CD14-positive monocyte (primary cell): Measurements from ENCODE around the gene SLC47A1. TPM values are rescaled to one million over a fixed set of nuclear protein-coding genes. Genes with fewer than 3 reads are reported as not detected.

Source experiments
- DNase-seq, 3 donors: peaks; one replicate each; pipeline ENCODE4 v3.0.0-alpha.2; 2011 to 2022
- H2AFZ ChIP-seq: 2 replicates; pipeline ENCODE4 v1.6.0; 2012; ENCODE audit warnings: mild to moderate bottlenecking, low read depth, low read length, inconsistent platforms; ENCODE audit not compliant: insufficient read depth, poor library complexity, severe bottlenecking
- H3K27ac ChIP-seq, 2 donors: 1 replicate in 1 of 2; 2 replicates in 1 of 2; pipeline ENCODE4 v1.5.1; 2012 to 2013; ENCODE audit warnings: low read length in 2 of 2, control low read depth in 1 of 2, inconsistent platforms in 1 of 2, low read depth in 1 of 2, mild to moderate bottlenecking in 1 of 2
- H3K27me3 ChIP-seq, 2 donors: one replicate each; pipeline versions ENCODE4 v1.6.0 to v1.6.1; 2011 to 2013; ENCODE audit warnings: low read length in 2 of 2; ENCODE audit not compliant: control insufficient read depth in 2 of 2, insufficient read depth in 2 of 2
- H3K36me3 ChIP-seq, 2 donors: replicated peaks in 1 of 2; 1 replicate in 1 of 2; 2 replicates in 1 of 2; pipeline versions ENCODE4 v1.5.1 to v1.6.1; 2012 to 2013; ENCODE audit warnings: low read length in 2 of 2, control low read depth in 1 of 2, inconsistent platforms in 1 of 2, mild to moderate bottlenecking in 1 of 2; ENCODE audit not compliant: insufficient read depth in 2 of 2, control insufficient read depth in 1 of 2
- H3K4me1 ChIP-seq, 2 donors: 1 replicate in 1 of 2; 2 replicates in 1 of 2; pipeline versions ENCODE4 v1.5.1 to v1.6.1; 2012 to 2013; ENCODE audit warnings: low read length in 2 of 2, control low read depth in 1 of 2, inconsistent platforms in 1 of 2, mild to moderate bottlenecking in 1 of 2, moderate library complexity in 1 of 2; ENCODE audit not compliant: insufficient read depth in 2 of 2, control insufficient read depth in 1 of 2
- H3K4me2 ChIP-seq: replicated peaks from 2 replicates; pipeline ENCODE3; 2012; ENCODE audit warnings: low read length, moderate library complexity, mild to moderate bottlenecking; ENCODE audit not compliant: poor library complexity, severe bottlenecking; ENCODE audit errors: extremely low read depth
- H3K4me3 ChIP-seq, 3 experiments: fragments of 200-600 bp in 1 of 3; sonication (generic) in 1 of 3; replicated peaks in 1 of 3; 1 replicate in 2 of 3; 2 replicates in 1 of 3; pipeline ENCODE4 v1.5.1; 2011 to 2013; ENCODE audit warnings: low read length in 3 of 3, mild to moderate bottlenecking in 3 of 3, control low read depth in 2 of 3, low read depth in 2 of 3, inconsistent platforms in 1 of 3, moderate library complexity in 1 of 3
- H3K79me2 ChIP-seq: 2 replicates; pipeline ENCODE4 v1.6.0; 2012; ENCODE audit warnings: mild to moderate bottlenecking, control low read depth, inconsistent platforms, low read length, moderate library complexity; ENCODE audit not compliant: insufficient read depth
- H3K9ac ChIP-seq: 2 replicates; pipeline ENCODE4 v1.6.0; 2017; ENCODE audit warnings: low read length, mild to moderate bottlenecking; ENCODE audit not compliant: insufficient read depth, poor library complexity, severe bottlenecking
- H3K9me3 ChIP-seq, 2 donors: replicated peaks in 1 of 2; 1 replicate in 1 of 2; 2 replicates in 1 of 2; pipeline versions ENCODE4 v1.5.1 to v1.6.1; 2012 to 2013; ENCODE audit warnings: low read length in 2 of 2, control low read depth in 1 of 2; ENCODE audit not compliant: control insufficient read depth in 1 of 2, insufficient read depth in 1 of 2
- H4K20me1 ChIP-seq: 2 replicates; pipeline ENCODE4 v1.6.0; 2012; ENCODE audit warnings: mild to moderate bottlenecking, low read length, control low read depth, moderate library complexity; ENCODE audit not compliant: insufficient read depth
- H3K27ac Mint-ChIP-seq, 7 donors: one replicate each; pipeline ENCODE4 v1.8.0; 2020; ENCODE audit warnings: mild to moderate bottlenecking in 7 of 7, mixed read lengths in 7 of 7, moderate library complexity in 6 of 7, inconsistent platforms in 2 of 7
- H3K27me3 Mint-ChIP-seq, 3 donors: one replicate each; pipeline ENCODE4 v1.8.0; 2021 to 2022; ENCODE audit warnings: low read depth in 3 of 3, mild to moderate bottlenecking in 3 of 3, mixed read lengths in 3 of 3, moderate library complexity in 3 of 3, inconsistent platforms in 1 of 3
- H3K36me3 Mint-ChIP-seq, 2 donors: one replicate each; pipeline ENCODE4 v1.8.0; 2020; ENCODE audit warnings: mixed read lengths in 2 of 2, inconsistent platforms in 1 of 2, mild to moderate bottlenecking in 1 of 2
- H3K4me1 Mint-ChIP-seq: one replicate; pipeline ENCODE4 v1.8.0; 2020; ENCODE audit warnings: mild to moderate bottlenecking, mixed read lengths
- H3K4me3 Mint-ChIP-seq, 2 donors: one replicate each; pipeline ENCODE4 v1.8.0; 2020; ENCODE audit warnings: mild to moderate bottlenecking in 2 of 2, mixed read lengths in 2 of 2, moderate library complexity in 1 of 2
- H3K9me3 Mint-ChIP-seq, 7 donors: one replicate each; pipeline ENCODE4 v1.8.0; 2020 to 2022; ENCODE audit warnings: mixed read lengths in 7 of 7, mild to moderate bottlenecking in 6 of 7, moderate library complexity in 6 of 7, inconsistent platforms in 2 of 7
- WGBS: methylation state at CpG from one replicate; pipeline ENCODE4 v1.1.5; 2013; ENCODE audit warnings: missing lambda C conversion rate; ENCODE audit not compliant: insufficient coverage; 5-methylcytosine and 5-hydroxymethylcytosine counted together
- intact Hi-C, 2 donors: fragments of 100-400 bp; cut with micrococcal nuclease; formaldehyde crosslinking; loops; one replicate each; pipeline versions ENCODE4 v1.15.0 to v1.15.1; 2023
- polyA plus RNA-seq, 3 donors: library from polyadenylated mRNA; depleted of rRNA in 1 of 3; unstranded in 2 of 3; stranded (reverse) in 1 of 3; fragments of 300-500 nt in 2 of 3; fragments of >200 nt in 1 of 3; fragmentation: Illumina TruSeq in 2 of 3; gene quantifications; 1 replicate in 2 of 3; 2 replicates in 1 of 3; pipeline ENCODE4 v1.2.3, GENCODE V29; 2012 to 2021
- small RNA-seq: library from RNA; depleted of rRNA; stranded (forward); fragments of <200 nt; gene quantifications from one replicate; pipeline ENCODE3, GENCODE V24; 2012; ENCODE audit warnings: low read depth; ENCODE audit not compliant: insufficient read length
- TF ChIP-seq, protein P1 (sequence below): fragments of 200-600 bp; IDR thresholded peaks from one replicate; pipeline ENCODE4 v1.8.0; 2022; ENCODE audit warnings: antibody characterized with exemption, mild to moderate bottlenecking

Gene SLC47A1
- polyA plus RNA-seq, 3 donors: 0.44 to 2.0 (median 0.49) TPM

DNA sequence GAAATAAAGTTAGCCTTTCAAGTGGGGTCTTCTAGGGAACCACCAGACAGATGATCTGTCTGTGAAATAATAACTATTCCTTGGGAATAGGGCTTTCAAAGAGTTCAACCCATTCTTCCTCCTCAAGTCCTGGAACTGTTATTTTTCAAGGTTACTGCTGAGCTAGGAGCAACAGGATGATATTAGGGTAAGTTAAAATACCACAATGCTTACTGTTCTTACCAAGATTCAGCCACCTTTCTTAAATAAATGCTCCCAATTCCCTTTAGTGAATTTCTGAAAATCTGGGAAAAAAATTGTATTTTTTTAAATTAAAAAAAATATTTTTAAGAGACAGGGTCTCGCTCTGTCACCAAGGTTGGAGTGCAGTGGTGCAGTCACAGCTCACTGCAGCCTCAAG, 88.0 kb downstream of the SLC47A1 start:
- no peak overlapping the region for H3K27ac ChIP-seq
- Mint-ChIP-seq H3K27me3 (peaks cover 0 to 2% (median under 1%) of the 10 kb centered on the region in 3 donors), H3K9me3 (peaks cover 17 to 48% (median 43%) of the 10 kb centered on the region in 7 donors), H3K4me1 (no peaks in the 10 kb centered on the region), H3K4me3 (no peak overlapping the region), H3K27ac (no peak overlapping the region), H3K36me3 (peaks cover 0 to 9% of the 10 kb centered on the region in 2 donors)
- 100% methylated on average over 1 of the region's 1 CpG for WGBS
- peaks cover 32 to 36% of the 10 kb centered on the region in 2 donors for H3K9me3 ChIP-seq
- H3K36me3 ChIP-seq: no peaks in the 10 kb centered on the region
- H3K9ac ChIP-seq: no peak overlapping the region
- H3K27me3 ChIP-seq: no peaks in the 10 kb centered on the region
- H3K4me1 ChIP-seq: no peaks in the 10 kb centered on the region
- H3K4me3 ChIP-seq: no peak overlapping the region
- TF ChIP-seq, protein P1, sequence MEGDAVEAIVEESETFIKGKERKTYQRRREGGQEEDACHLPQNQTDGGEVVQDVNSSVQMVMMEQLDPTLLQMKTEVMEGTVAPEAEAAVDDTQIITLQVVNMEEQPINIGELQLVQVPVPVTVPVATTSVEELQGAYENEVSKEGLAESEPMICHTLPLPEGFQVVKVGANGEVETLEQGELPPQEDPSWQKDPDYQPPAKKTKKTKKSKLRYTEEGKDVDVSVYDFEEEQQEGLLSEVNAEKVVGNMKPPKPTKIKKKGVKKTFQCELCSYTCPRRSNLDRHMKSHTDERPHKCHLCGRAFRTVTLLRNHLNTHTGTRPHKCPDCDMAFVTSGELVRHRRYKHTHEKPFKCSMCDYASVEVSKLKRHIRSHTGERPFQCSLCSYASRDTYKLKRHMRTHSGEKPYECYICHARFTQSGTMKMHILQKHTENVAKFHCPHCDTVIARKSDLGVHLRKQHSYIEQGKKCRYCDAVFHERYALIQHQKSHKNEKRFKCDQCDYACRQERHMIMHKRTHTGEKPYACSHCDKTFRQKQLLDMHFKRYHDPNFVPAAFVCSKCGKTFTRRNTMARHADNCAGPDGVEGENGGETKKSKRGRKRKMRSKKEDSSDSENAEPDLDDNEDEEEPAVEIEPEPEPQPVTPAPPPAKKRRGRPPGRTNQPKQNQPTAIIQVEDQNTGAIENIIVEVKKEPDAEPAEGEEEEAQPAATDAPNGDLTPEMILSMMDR: no peak
- intact Hi-C loops: no loop called here
- no peaks in the 10 kb centered on the region for H3K79me2 ChIP-seq
- no peak for DNase-seq
- no peak overlapping the region for H3K4me2 ChIP-seq
- no peak overlapping the region for H2AFZ ChIP-seq
- no peaks in the 10 kb centered on the region for H4K20me1 ChIP-seq

DNA sequence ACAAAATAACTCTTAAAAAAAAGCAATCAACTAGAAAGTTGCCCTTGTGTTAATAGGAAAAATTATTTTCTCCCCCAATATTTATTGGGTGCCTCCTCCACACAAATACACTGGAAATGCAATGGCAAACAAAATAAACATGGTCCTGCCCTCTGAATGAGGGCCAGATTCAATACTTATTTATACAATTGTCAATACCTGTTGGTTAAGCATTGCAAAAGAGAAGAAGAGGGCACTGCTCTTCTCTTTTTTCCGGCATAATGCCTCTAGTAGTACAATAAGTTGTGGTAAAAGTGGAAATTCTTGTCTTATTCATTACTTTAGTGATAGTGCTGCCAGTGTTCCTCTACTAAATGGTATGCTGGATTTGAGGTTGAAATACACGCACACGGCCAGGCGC, 92.4 kb downstream of the SLC47A1 start:
- no peaks in the 10 kb centered on the region for H3K79me2 ChIP-seq
- H2AFZ ChIP-seq: no peak overlapping the region
- Mint-ChIP-seq H3K4me3 (no peak overlapping the region), H3K36me3 (no peaks in the 10 kb centered on the region), H3K4me1 (no peaks in the 10 kb centered on the region), H3K27ac (no peak overlapping the region), H3K9me3 (peaks cover 0 to 11% (median 7%) of the 10 kb centered on the region in 7 donors), H3K27me3 (peaks cover 0 to 2% (median 2%) of the 10 kb centered on the region in 3 donors)
- TF ChIP-seq, protein P1: no peak
- peaks cover 1 to 4% of the 10 kb centered on the region in 2 donors for H3K9me3 ChIP-seq
- no peaks in the 10 kb centered on the region for H3K36me3 ChIP-seq
- no peak overlapping the region for H3K9ac ChIP-seq
- no peaks in the 10 kb centered on the region for H3K4me1 ChIP-seq
- 96% methylated on average over 3 of the region's 4 CpGs for WGBS
- no peak for DNase-seq
- H4K20me1 ChIP-seq: no peaks in the 10 kb centered on the region
- H3K4me3 ChIP-seq: no peak overlapping the region
- H3K4me2 ChIP-seq: no peak overlapping the region
- no peaks in the 10 kb centered on the region for H3K27me3 ChIP-seq
- H3K27ac ChIP-seq: no peak overlapping the region
- intact Hi-C loops: no loop called here

Small RNA genes within 50 kb of the gene (small RNA-seq; reads per million reads assigned to genes)
- gene AC025627.2: not detected
- not detected for gene NMTRQ-TTG12-1

Other genes starting within 250 kb of the SLC47A1 start
- 1 to 10 TPM in 1 of 3 donors, not detected in 2; 1.0 TPM for gene B9D1, start 171.1 kb upstream of the SLC47A1 start, polyA plus RNA-seq
- gene MAPK7, start 155.4 kb upstream of the SLC47A1 start, polyA plus RNA-seq: 100 to 1,000 TPM in 1 of 3 donors, 1 to 10 TPM in 2; 9.3 to 130 (median 10.0) TPM
- under 1 TPM; 0.12 to 0.73 (median 0.12) TPM for gene MFAP4, start 146.7 kb upstream of the SLC47A1 start, polyA plus RNA-seq
- under 1 TPM in 1 of 3 donors, not detected in 2; 0.57 TPM for gene RNF112, start 122.6 kb upstream of the SLC47A1 start, polyA plus RNA-seq
- gene ALDH3A2, start 114.9 kb downstream of the SLC47A1 start, polyA plus RNA-seq: 10 to 100 TPM; 22.5 to 58.0 (median 50.3) TPM
- gene SLC47A2, start 182.7 kb downstream of the SLC47A1 start, polyA plus RNA-seq: not detected
- not detected for gene ALDH3A1, start 214.4 kb downstream of the SLC47A1 start, polyA plus RNA-seq